HT-29 (cell line): ENCODE results near the gene DYNC2LI1. TPM values are rescaled to one million over a fixed set of nuclear protein-coding genes. Genes with fewer than 3 reads are reported as not detected.

Experiments
- DNase-seq: peaks from one replicate; pipeline ENCODE4 v3.0.0-alpha.2; 2015; ENCODE audit warnings: low spot score
- total RNA-seq: library from RNA; depleted of rRNA; stranded (reverse); fragments of >200 nt; shearing (Covaris generic); gene quantifications from 2 replicates; pipeline ENCODE4 v1.2.3, GENCODE V29; 2014; rRNA removed

DYNC2LI1 gene
- total RNA-seq = 6.5 and 9.7 TPM in 2 replicates

- peak; percentile 95 for DNase-seq
Observed at GRCh38 chr2:43773876-43774613, at the start of gene DYNC2LI1. TSS of gene DYNC2LI1 (plus strand) at chr2:43774039. CDS start at chr2:43774139, 100 bp downstream.

GRCh38 chr2:43724728-43725526, 48.9 kb upstream of the DYNC2LI1 start:
- DNase-seq = no peak

GRCh38 chr2:43725711-43726246, 48.1 kb upstream of the DYNC2LI1 start:
- no peak for DNase-seq

GRCh38 chr2:43726961-43727633, 46.7 kb upstream of the DYNC2LI1 start:
- peak; percentile 37 for DNase-seq

- no peak for DNase-seq
Observed at GRCh38 chr2:43727634-43728014, 46.2 kb upstream of the DYNC2LI1 start.

GRCh38 chr2:43729491-43730174, 44.2 kb upstream of the DYNC2LI1 start:
- no peak for DNase-seq

- no peak for DNase-seq
Observed at GRCh38 chr2:43731211-43731610, 42.6 kb upstream of the DYNC2LI1 start.

GRCh38 chr2:43736637-43737036, 37.2 kb upstream of the DYNC2LI1 start:
- DNase-seq = no peak

- no peak for DNase-seq
Observed at GRCh38 chr2:43737097-43737854, 36.6 kb upstream of the DYNC2LI1 start.

- no peak for DNase-seq
Observed at GRCh38 chr2:43737855-43738254, 36.0 kb upstream of the DYNC2LI1 start.

GRCh38 chr2:43738257-43738656, 35.6 kb upstream of the DYNC2LI1 start:
- no peak for DNase-seq

- DNase-seq = no peak
Observed at GRCh38 chr2:43743706-43744105, 30.1 kb upstream of the DYNC2LI1 start.

- DNase-seq = no peak
Observed at GRCh38 chr2:43745457-43745856, 28.4 kb upstream of the DYNC2LI1 start.

GRCh38 chr2:43748333-43748732, 25.5 kb upstream of the DYNC2LI1 start:
- no peak for DNase-seq

- DNase-seq = no peak
Observed at GRCh38 chr2:43749583-43749982, 24.3 kb upstream of the DYNC2LI1 start.

GRCh38 chr2:43751476-43751990, 22.3 kb upstream of the DYNC2LI1 start:
- no peak for DNase-seq

GRCh38 chr2:43752302-43752701, 21.5 kb upstream of the DYNC2LI1 start:
- DNase-seq = no peak

GRCh38 chr2:43754180-43754579, 19.7 kb upstream of the DYNC2LI1 start:
- DNase-seq = no peak

GRCh38 chr2:43758739-43759138, 15.1 kb upstream of the DYNC2LI1 start:
- DNase-seq = no peak

GRCh38 chr2:43759195-43759594, 14.6 kb upstream of the DYNC2LI1 start:
- peak; percentile 70 for DNase-seq
